Activated CD8-positive, alpha-beta memory T cell treated with anti-CD3 and anti-CD28 coated beads for 48 hours (primary cell): ENCODE measurements around the gene NRCAM.
"Not testable (repeated sequence)": the region's sequence is repeated elsewhere in the genome, so short reads cannot be mapped to it uniquely, and the experiment has no call there.

Experiments used
- DNase-seq, 3 experiments: peaks; one replicate each; pipeline ENCODE4 v3.0.0-alpha.2; 2020; ENCODE audit warnings: low read depth in 2 of 3, low spot score in 2 of 3

The NRCAM gene

DNA sequence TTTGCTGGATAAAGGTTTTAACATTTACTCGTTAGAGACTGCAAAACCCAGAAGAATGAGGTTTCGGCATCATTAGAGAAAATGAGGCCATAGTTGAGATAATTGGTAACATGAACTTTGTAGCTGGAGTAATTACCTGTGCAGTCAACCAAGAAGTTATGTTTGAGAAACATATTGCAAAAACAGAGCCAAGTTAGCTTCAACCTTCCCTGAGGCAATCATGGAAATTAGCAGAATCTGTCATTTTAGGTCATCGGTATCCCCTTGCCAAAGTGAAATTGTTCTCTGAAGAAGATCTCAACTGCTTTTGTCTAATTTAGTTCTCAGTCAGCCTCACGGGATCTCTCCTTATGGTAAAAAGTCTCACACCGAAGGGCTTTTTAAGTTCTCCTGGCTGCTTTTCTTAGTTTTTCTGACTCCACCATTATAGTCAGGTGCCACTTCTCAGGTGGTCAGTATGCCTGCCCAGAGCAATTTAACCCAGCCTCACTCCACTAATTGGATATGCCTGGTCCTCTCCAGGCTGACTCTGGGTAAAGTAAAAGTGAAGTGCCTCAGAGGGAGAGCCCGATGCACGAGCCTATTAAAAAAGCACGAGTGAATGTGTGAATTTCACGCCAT, 52.5 kb downstream of the NRCAM start:
- no peak for DNase-seq

- no peak for DNase-seq
Observed at GRCh38 chr7:108402865-108403264, 53.4 kb downstream of the NRCAM start.

GRCh38 chr7:108396080-108396479, 60.2 kb downstream of the NRCAM start:
- DNase-seq, result no peak

GRCh38 chr7:108395426-108395825, 60.8 kb downstream of the NRCAM start:
- no peak for DNase-seq

- DNase-seq, result not testable (repeated sequence)
Observed at GRCh38 chr7:108393097-108393496, 63.1 kb downstream of the NRCAM start.

GRCh38 chr7:108387686-108388085, 68.5 kb downstream of the NRCAM start:
- not testable (repeated sequence) for DNase-seq

GRCh38 chr7:108385834-108386422, 70.3 kb downstream of the NRCAM start:
- no peak for DNase-seq

- no peak for DNase-seq
Observed at GRCh38 chr7:108384716-108385483, 71.3 kb downstream of the NRCAM start.

GRCh38 chr7:108382932-108383331, 73.3 kb downstream of the NRCAM start:
- DNase-seq, result no peak

GRCh38 chr7:108380517-108380916, 75.7 kb downstream of the NRCAM start:
- DNase-seq, result no peak

DNA sequence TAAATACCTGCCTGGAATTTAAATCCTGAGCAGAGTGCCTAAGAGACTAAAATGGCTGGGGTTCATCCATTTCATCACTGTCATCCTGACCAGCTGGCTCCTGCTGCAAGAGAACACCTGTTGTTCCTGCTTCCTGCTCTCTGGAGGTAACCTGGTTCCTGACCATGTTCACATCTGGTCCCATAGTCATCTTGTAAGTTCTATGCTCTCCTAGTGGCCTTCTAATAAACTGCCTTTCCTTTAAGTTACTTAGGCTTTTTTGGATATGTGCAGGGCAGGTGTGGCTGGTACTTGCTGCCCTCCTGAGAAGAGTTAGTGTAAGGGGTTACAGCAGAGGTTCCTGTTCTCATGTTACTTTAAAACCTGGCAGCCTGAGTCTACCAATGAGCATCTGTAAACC, 80.0 kb downstream of the NRCAM start:
- no peak for DNase-seq

GRCh38 chr7:108375668-108376067, 80.6 kb downstream of the NRCAM start:
- no peak for DNase-seq

DNA sequence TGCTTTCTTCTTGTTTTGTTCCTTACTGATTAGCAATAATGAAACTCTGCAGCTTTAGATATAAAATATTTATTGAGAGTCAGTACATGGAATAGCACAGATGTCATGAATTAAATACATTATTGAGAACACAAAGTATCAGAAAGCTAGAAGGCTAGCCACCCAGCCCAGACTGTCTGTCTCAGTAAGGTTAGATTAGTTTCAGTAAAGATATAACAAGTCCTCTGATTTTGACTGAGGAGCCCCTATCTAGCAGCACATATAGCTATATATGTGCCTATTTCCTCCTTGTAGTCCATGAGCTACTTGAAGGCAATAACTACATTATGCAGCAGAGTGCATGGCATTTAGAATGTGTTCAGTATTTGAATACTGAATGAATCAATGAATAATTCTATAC, 81.3 kb downstream of the NRCAM start:
- no peak for DNase-seq

GRCh38 chr7:108372618-108373017, 83.6 kb downstream of the NRCAM start:
- no peak for DNase-seq

DNA sequence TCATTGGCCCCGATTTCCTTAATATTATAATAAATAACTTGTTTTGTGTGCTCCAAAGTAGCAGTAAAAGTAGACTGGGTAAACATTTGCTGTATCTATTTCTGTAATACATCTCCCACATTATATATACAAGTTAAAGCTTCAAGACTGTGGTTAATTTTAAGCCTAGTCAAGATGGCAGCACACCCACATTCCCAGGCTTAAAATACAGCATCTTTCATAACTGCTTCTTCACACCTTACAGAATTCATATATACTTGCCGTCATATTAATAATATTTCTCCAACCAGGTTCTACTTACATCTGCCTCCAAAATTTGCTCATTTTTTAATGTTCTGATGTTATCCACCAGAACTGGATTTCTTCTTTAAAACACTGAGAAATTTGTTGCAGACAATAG, 85.6 kb downstream of the NRCAM start:
- DNase-seq, result no peak

DNA sequence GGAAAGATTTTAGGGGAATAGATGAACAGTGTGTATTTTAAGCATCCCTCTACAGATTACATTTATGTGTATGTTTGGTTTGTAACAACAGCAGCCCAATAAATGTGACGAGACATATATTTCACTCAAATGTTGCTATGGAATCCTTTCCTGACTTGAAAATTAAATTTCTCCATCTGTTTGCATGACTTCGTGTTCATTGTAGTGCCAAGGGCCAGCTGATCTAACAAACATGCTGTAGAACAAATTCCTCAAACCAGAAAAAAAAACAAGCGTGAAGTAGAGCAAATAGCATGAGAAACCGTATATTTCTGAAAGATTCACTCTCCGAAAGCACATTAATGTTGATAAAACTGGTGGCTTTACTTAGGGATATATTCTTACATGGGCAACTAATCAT, 87.8 kb downstream of the NRCAM start:
- no peak for DNase-seq

- no peak for DNase-seq
Observed at GRCh38 chr7:108367946-108368345, 88.3 kb downstream of the NRCAM start.

DNA sequence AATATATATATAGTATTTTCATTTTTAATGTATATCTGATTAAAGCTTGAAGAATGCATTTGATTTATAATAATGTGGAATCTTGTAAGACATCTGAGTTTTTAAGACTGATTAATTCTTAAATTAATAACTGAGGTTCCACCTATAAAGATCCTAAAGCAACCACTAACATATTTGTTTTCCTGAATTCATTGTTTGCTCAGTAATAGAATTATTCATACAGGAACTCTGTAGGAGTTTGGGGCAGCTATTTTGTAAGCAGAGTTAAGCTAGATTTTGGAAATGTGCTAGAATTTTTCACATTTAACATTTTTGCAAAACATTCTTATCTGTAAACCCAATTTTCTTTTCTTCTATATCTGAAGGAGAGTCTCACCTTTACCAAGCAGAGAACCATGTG, 88.9 kb downstream of the NRCAM start:
- no peak for DNase-seq

DNA sequence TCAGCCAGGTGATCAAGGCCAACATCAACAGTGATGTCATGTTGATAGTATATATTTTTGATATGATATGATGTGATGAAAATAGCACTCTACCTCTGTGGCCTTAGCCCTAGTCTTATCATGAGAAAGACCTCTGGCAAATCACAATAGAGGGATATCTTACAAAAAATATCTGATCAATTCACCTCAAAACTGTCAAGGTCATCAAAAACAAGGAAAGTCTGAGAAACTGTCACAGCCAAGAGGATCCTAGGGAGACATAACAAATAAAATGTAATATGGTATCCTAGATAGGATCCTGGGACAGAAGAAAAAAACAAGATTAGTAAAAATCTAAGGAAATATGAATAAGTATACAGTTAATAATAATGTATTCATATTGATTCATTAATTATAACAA, 92.6 kb downstream of the NRCAM start:
- DNase-seq, result no peak

- DNase-seq, result no peak
Observed at GRCh38 chr7:108360058-108360800, 96.0 kb downstream of the NRCAM start.

GRCh38 chr7:108358553-108358952, 97.7 kb downstream of the NRCAM start:
- DNase-seq, result no peak

DNA sequence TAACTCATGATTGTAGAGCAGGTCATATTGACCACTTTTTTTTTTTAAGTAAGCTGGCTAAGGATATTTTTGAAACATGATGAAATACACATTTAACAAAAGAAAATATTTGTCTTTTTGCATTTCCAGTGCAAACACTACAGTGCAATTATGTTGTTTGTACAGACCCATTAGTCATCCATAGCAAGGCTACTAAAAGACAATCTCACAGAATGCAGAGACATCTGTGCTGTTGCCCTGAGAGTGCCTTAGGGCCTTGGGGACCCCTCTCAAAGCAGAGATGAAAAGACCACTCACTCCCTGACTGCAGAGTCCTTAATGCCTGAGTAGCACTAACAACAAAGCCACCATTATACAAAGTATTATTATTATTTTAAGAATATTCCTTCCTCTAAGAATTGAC, 104.5 kb downstream of the NRCAM start:
- DNase-seq, result no peak
